Cardiac septum (tissue), 1 donor: Measurements from ENCODE around the gene PSMC1. TPM values are rescaled to one million over a fixed set of nuclear protein-coding genes. Genes with fewer than 3 reads are reported as not detected.
"Not testable (repeated sequence)": the region's sequence is repeated elsewhere in the genome, so short reads cannot be mapped to it uniquely, and the experiment has no call there.

ENCODE experiments used
- DNase-seq: peaks from one replicate; pipeline ENCODE4 v3.0.0-alpha.2; 2020; ENCODE audit warnings: low spot score
- intact Hi-C: fragments of 100-400 bp; cut with DNase I; formaldehyde crosslinking; loops from one replicate; pipeline ENCODE4 v1.14.0; 2022
- long read RNA-seq: library from polyadenylated mRNA; unstranded; transcript quantifications from one replicate; pipeline ENCODE4 v2.0.0, GENCODE V29; 2021
- total RNA-seq: library from RNA; stranded (reverse); fragmentation: NEBNext Ultra II Directional; extraction: Animal tissue kit (Norgen Biotek cat#: 25700); gene quantifications from one replicate; pipeline ENCODE4 v1.2.1, GENCODE V29; 2021
- donor health status: DM: no; HTN: no; CAD: no.

PSMC1 gene
- 125 TPM for total RNA-seq
- long read RNA-seq, full-length matches to known transcripts: 79 of 89 reads
- long read RNA-seq, partial matches to known transcripts: 8 of 89 reads
- long read RNA-seq, other reads (novel, unspliced or antisense): 2 of 89 reads

DNA sequence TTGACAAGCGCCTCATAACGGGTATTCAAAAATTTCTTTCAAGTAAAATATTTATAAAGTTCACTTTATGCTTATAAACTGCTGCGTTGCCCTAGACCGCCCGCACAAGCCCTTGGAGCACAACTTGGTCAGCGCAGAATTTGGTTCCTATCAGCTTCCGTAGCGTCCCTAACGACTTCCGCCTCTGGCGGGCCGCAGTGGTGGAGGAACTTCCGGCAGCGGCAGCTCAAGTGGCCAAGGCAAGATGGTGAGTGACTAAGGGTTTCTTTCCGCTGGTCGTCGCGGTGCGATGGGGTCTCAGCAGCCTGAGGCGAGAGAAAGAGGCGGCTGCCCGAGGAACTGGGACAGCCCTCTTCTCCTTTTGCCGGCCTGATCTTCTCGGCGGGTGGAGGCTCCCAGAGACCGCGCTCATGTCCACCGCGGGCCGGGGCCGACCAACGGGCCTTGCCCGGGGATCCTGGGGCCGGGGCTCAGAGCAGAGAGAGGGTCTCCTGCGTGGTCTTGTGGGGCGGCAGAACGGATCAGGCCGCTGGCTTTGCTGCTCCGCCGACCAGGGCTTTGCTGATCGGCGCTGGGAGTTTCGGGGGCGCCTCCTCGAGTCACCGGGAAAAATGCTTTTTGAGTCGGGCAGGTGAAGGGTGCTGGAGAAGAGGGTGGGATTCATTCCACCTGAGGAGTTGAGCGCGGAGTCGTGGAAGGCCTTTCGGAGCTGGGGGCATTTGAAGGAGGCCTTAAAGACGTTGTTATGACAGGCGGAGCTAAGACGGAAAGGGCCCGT, at the start of gene PSMC1:
PSMC1 (plus strand) TSS at position 200 of the 778 bp plus-strand sequence; CDS start at position 245, 45 bp downstream.
- DNase-seq: peak; percentile 96
- intact Hi-C loops: no loop called here

DNA sequence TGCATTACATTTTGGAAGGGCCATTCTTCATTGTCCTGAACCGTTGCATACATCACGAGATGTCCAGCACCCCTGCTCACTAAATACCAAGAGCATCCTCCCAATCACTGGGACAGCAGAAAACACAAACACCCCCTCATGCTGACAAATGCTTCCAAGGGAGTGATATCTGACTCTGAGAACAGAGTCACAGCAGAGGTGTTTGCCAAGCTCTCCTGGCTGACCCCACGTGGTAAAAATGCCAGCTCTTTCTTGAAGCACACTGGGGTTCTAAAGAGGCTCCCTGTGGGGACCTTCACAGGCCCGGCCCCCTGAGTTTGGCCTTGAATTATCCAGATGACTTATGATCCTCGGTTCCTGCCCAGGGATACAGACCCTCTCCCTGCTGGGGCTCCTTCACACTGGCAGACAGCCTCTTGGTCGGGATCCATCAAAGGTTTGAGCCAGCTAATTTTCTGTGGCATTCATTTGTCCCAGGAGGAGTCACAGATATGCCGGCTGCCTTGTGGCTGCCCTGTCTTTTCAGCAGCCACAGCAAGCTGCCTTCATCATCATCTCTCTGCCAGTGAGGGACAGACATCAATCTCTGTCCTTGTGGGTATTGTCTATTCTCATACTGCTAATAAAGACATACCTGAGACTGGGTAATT, 43.1 kb upstream of the PSMC1 start:
- intact Hi-C loops: no loop called here
- no peak for DNase-seq

DNA sequence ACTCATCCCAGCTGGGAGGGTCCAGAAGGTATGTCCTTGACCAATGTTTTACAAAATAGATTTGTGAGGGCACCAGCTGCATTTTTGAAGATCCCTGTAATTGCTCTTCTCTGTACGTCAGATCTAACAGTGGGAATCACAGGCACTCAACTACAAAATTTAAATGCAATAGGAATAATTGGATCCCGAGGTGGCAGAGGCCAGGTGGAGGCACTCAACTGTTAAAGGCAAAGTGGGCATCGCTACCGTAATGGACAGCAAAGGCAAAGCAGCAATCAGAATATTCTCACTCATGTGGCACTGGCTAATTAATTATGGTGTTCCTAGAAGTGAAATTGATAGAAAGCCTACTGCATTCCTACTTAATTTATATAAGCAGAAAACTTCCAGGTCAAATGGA, 27.9 kb upstream of the PSMC1 start:
- intact Hi-C loops: no loop called here
- DNase-seq: no peak

DNA sequence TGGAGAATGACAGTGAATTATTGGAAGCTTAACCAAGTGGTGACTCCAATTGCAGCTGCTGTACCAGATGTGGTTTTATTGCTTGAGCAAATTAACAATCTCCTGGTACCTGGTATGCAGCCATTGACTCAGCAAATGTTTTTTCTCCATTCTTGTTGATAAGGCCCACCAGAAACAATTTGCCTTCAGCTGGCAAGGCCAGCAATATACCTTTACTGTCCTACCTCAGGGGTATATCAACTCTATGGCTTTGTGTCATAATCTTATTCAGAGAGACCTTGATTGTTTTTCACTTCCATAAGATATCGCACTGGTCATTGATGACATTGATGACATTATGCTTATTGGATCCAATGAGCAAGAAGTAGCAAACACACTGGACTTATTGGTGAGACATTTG, 26.4 kb upstream of the PSMC1 start:
- intact Hi-C loops, DNase-seq: not testable (repeated sequence)

DNA sequence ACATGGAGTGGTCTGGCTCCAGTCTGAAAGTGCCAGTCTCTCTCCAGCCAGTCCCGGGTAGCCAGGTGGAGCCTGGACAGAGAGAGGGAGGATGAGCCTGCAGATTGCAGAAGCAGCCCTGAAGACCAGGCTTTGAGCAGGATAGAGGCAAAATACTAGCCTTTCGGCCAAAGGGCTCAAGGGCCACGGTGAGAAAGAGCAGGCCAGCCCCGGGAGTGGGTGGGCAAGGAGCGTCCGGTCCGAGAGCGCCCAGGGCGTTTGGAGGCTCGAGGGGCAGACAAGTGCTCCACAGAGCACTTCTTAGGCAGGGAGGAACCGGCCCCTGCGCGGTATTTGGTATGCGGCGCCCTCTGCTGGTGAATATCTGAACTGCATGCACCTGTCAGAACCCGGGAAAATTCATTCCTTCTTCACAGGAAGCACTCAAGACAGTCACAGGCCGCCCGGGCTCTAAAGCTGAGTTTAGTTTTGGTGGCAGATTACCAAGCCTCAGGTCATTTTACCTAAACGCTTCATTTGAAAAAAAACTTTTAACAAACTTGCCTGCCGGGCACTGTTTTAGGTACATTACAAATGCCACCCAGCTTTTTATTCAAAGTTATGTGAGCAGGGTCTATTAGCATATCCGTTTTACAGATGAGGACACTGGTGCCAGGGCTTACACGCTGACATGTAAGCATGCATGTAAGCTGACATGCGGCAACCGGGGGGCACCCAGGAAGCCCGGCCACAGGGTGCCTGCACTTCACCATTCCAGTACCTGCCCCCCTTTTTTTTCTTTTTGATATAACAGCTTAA, 21.0 kb upstream of the PSMC1 start:
- intact Hi-C loops: loop anchor here (2.0 kb wide), 1 partner anchor 263 kb away; no protein-coding TSS in a partner anchor
- peak; percentile 89 for DNase-seq

DNA sequence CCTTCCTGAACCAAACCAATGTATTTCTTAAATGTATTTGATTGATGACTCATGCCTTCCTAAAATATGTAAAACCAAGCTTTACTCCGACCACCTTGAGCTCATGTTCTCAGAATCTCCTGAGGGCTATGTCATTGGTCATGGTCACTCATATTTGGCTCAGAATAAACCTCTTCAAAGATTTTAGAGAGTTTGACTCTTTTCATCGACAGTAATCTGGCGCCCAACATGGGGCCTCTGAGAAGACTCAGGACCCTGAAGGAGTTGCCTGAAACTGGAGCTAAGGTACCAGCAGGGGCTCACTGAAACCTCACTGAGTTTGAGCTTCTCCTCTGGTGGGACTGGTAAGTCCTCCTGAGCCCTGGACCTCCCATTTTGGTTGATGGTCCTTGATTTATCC, 17.2 kb upstream of the PSMC1 start:
- intact Hi-C loops: no loop called here

DNA sequence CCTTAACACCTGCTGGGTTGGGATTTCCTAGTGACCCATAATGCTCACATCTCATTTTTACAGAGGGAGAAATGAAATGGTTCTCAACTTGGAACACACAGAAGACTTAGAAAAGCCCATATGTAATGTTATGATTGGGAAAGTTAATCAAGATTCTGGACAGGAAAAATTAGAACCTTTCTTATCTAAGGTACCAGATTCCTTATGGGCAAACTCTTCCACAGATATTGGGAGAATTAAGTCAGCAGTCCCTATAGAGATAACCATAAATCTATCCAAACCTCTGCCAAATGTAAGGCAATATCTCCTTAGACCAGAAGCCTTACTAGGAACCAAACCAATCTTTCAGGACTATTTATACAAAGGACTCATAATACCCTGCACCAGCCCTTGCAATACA, 13.9 kb upstream of the PSMC1 start:
- no peak for DNase-seq
- intact Hi-C loops: no loop called here

More for the DNA sequence above, 17.2 kb upstream of the PSMC1 start:
- no peak for DNase-seq

DNA sequence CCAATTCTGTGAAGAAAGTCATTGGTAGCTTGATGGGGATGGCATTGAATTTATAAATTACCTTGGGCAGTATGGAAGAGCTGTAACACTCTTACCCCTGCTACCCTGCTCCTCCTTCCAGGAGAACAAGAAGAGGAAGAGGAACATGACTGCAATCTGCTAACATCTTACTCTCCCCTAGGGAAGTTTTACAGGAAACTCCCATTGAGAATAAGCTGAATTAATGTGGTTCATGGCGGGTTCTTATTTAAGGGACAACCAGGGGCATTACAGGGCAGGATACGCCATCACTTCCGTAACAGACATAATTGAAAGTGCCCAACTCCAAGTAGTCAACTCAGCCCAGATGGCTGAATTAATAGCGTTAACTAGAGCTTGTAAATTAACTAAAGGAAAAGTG, 9.4 kb upstream of the PSMC1 start:
- no peak for DNase-seq
- intact Hi-C loops: no loop called here

DNA sequence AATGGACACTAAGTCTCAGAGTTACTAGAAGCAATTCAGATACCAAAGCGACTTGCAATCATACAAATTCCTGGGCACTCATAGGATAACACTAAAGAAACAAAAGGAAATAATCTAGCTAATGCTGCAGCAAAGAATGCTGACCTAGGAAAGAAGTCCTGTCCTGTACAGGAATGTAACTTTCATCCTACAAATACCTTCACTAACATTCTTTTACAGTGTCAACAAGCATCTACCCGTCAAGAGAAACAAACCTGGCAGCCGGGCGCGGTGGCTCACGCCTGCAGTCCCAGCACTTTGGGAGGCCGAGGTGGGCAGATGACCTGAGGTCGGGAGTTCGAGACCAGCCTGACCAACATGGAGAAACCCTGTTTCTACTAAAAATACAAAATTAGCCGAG, 8.9 kb upstream of the PSMC1 start:
- DNase-seq, intact Hi-C loops: not testable (repeated sequence)

DNA sequence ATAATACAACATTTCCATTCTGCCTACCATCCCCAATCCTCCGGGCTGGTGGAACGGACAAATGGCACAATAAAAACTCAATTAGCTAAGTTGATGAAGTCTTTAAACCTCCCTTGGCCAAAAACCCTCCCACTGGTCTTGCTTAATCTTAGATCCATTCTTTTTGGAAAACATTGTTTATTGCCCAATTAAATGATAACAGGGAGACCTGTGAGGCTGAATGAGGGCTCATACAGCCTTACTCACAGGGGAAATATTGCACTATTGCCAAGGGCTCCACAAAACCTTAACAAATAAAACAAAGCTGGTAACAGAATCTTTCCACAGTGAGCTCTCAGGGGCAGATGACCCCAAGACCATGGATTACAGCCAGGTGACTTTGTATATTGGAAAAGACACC, 7.8 kb upstream of the PSMC1 start:
- no peak for DNase-seq
- intact Hi-C loops: no loop called here

DNA sequence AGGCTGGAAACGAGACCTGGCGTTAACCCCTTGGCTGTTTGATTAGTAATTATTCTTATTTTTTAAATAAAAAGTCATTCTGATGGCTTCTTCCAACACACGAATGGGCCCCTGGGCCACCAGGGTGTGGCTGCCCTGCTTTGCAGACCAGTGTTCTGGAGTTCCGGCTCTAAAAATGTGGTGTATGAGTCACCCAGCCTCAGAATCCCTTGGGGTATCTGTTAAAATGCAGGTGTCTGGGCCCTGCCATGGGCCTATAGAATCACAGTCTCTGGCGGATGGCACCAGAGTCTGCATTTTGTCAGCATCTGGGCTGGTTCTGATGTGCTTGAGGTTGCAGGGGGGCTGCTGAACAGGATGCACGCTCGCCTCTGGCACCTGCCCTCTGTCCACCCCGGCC, 2.5 kb upstream of the PSMC1 start:
- intact Hi-C loops: no loop called here
- no peak for DNase-seq

DNA sequence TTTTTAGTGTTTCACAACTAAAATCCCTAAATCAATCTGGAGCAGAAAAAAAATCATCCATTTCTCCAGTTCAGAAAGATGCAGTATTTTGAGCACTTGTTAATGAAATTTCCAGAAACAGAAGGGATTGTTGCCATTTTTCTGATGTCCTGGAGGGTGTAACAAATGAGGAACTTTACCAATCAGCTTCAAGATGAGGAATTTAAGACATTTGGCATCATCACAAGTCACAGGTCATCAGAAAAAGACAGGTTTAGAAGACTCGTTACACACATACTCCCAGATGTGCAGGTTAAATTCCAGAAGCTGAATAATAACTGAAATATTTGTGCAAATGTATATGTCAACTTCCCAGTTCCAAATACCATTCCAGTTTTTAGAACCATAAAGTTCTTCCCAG, 482 bp upstream of the PSMC1 start:
- no peak for DNase-seq
- intact Hi-C loops: no loop called here

DNA sequence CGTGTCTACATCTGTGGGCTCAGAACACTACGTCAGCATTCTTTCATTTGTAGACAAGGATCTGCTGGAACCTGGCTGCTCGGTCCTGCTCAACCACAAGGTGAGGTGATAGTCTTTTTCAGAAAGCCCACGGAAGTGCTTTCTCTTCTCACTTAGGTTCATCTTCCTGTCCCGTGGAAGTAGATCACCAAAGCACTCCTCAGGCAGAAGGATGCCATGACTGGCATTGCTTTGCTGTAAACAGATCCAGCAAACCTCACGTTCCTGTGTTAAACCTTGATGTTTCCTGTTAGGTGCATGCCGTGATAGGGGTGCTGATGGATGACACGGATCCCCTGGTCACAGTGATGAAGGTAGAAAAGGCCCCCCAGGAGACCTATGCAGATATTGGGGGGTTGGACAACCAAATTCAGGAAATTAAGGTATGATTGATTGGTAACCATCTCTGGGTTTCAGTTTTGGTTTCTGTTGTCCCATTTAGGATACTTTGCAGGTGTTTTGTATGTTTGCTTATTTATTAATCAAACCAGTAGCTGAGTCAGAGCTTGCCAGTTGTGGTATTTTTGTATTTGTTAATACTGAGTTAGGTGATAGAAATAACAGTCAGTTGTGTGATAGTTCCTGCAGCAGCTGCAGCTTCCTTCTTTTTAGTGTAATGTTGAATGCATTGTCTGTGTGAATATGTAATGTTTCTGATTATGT, 7.5 kb downstream of the PSMC1 start:
- DNase-seq: no peak
- intact Hi-C loops: no loop called here

DNA sequence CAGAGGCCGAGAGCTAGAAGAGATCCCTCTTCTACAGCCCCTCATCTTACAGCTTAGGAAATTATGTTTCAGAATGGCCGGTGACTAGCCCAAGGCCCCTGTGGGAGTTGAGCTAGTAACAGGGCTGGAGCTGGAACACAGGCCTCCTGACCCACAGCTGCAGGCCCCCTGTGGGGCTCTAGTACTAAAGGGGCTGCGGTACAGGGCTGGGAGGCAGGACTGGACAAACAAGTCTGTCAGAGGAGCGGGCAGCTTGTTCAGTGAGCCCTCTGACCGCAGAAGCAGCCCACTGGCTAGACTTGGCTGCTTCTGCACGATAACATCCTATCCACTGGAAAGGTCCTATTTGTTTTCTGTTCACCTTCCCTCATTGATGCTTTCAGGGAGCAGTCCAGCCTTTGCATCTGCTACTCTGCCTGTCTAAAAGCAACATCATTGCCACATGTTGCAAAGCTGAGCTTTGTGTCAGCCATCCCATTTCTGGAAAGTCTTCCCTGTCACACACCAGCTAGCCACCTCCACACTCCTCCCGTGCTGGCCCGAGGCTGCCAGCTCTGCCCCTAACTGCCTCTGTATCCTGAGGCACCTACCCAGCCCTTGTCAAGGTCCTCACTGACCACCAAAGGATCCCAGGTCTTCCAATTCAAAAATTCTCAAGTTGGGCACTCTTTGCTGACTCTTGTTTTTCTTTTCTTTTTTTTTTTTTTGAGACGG, 10.2 kb downstream of the PSMC1 start:
- intact Hi-C loops: no loop called here
- no peak for DNase-seq

DNA sequence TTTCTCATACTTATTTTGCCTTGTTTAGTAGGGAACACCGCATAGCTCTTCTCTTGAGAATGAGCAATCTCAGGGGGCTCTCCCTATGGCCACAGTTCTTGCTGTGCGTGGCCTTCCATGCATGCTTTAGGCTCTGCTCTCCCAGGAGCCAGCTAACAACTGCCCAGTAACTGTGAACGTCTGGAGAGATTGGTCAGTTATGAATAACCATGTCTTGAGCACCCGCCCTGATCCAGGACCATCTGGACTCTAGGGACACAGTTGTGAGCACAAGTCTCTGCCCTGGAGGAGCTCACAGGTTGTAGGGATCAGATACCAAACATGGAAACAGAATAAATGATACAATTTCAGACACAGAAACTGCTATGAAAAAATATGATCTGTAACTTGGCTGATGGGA, 12.1 kb downstream of the PSMC1 start:
- DNase-seq: no peak
- intact Hi-C loops: no loop called here

DNA sequence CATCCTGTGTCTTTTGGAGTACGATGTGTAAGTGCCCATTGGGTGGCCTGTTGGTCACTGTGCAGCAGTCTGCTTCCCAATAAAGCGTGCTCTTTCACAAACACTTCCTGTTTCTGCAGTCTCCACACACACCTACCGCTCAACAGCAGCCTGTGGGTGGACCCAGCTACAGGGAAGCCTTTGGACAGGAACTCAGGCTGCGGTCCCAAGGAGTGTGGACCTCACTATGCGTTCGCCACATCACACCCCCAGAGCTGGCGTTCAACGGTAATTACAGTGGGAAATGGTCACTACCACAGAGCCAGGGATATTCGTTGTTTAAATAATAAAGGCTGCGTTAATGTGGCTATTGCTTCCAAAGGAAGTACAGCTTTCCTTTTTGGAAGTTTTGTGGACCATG, 16.2 kb downstream of the PSMC1 start:
- intact Hi-C loops: no loop called here
- DNase-seq: no peak

DNA sequence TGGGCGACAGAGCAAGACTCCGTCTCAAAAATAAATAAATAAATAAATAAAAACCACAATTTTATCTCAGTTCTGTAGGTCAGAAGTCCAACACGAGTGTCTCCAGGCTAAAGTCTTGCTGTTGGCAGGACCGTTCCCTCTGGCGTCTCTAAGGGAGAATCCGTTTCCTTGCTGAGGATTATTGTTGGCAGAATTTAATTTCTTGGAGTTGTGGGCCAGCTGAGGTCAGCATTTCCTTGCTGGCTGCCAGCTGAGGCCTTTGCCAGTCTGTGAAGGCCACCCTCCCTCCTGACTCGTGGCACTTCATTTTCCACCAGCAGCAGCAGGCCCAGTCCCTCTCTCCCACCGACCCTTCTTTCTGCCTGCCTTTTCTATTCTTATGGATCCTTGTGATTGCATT, 17.2 kb downstream of the PSMC1 start:
- no peak for DNase-seq
- intact Hi-C loops: no loop called here

DNA sequence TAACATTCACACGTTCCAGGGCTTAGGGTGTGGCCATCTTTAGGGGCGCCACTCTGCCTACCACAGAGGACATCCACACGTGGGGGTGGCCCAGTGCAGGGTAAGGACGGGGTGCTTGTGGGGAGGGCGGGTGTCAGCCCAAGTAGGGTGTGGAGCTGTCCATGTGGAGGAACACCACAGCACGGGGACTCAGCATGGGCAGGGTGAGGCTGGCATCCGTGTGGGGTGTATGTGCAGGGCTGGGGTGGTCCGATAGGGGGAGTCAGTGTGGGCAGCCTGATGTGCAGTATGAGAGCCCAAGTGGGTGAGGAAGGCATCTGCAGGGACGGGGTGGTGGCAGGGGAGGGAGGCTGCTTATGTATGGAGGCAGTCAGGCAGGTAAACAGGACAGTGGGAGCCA, 17.7 kb downstream of the PSMC1 start:
- no peak for DNase-seq
- intact Hi-C loops: no loop called here

DNA sequence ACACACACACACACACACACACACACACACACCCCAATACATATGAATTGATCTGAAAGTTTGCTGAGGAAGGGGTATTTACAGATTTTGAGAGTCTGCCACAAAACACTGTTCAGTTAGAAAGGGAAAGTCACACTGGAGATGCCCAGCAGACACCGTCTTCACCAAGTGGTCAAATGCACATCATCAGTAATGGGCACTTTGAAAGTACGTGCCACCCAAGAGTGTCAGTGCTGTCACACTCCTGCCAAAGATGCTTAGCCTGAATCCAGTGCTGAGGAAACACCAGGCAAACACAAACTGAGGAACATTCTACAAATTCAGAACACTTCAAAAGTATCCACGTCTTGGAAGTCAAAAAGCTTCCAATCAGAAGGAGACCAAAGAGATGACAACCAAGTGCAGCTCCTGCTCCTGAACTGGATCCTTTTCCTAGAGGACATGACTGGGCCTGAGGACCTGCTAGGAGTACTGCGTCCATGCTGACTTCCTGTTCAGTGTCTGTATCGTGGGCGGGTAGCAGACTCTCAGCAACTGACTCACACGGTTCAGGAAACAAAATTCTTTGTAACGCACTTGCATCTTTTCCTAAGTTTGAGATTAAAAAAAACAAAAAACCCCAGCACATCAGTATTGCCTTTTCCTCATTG, 18.6 kb downstream of the PSMC1 start:
- no peak for DNase-seq
- intact Hi-C loops: no loop called here
